Mesenchymal stem cell (in vitro differentiated cells and primary cell): ENCODE measurements around the gene RNF34.
A peak's percentile ranks its signal among the peaks of the same experiment; 100 is the strongest.

Source experiments
- DNase-seq: peaks from one replicate; pipeline ENCODE4 v3.0.0-alpha.2; 2013
- H2AFZ ChIP-seq: one replicate; pipeline ENCODE4 v1.6.1; 2013; ENCODE audit warnings: low read depth, mild to moderate bottlenecking, control low read depth, inconsistent platforms, low read length, moderate library complexity
- H2AK5ac ChIP-seq: 2 replicates; pipeline ENCODE4 v1.6.1; 2013; ENCODE audit warnings: low read length, moderate library complexity, mild to moderate bottlenecking, inconsistent platforms; ENCODE audit not compliant: severe bottlenecking
- H2BK120ac ChIP-seq: one replicate; pipeline ENCODE4 v1.6.1; 2013; ENCODE audit warnings: low read depth, mild to moderate bottlenecking, inconsistent platforms, low read length, moderate library complexity
- H2BK12ac ChIP-seq, 2 experiments: one replicate each; pipeline ENCODE4 v1.6.1; 2013; ENCODE audit warnings: inconsistent platforms in 2 of 2, low read length in 2 of 2, mild to moderate bottlenecking in 2 of 2, moderate library complexity in 2 of 2, control low read depth in 1 of 2
- H2BK15ac ChIP-seq: one replicate; pipeline ENCODE4 v1.6.1; 2013; ENCODE audit warnings: mild to moderate bottlenecking, low read depth, inconsistent platforms; ENCODE audit not compliant: poor library complexity, severe bottlenecking
- H2BK5ac ChIP-seq: 2 replicates; pipeline ENCODE4 v1.6.1; 2013; ENCODE audit warnings: low read depth, mild to moderate bottlenecking, low read length, control low read depth, inconsistent platforms; ENCODE audit not compliant: poor library complexity, severe bottlenecking
- H3K14ac ChIP-seq, 2 experiments: one replicate each; pipeline ENCODE4 v1.6.1; 2013; ENCODE audit warnings: inconsistent platforms in 2 of 2, low read length in 2 of 2, control low read depth in 1 of 2, mild to moderate bottlenecking in 1 of 2, moderate library complexity in 1 of 2
- H3K18ac ChIP-seq, 2 experiments: one replicate each; pipeline ENCODE4 v1.6.1; 2013; ENCODE audit warnings: inconsistent platforms in 2 of 2, low read length in 2 of 2, control low read depth in 1 of 2, low read depth in 1 of 2, mild to moderate bottlenecking in 1 of 2
- H3K23ac ChIP-seq, 2 experiments: one replicate each; pipeline ENCODE4 v1.6.1; 2013; ENCODE audit warnings: inconsistent platforms in 2 of 2, low read length in 2 of 2, mild to moderate bottlenecking in 2 of 2, moderate library complexity in 2 of 2, control low read depth in 1 of 2
- H3K27ac ChIP-seq: 2 replicates; pipeline ENCODE4 v1.5.1; 2013; ENCODE audit warnings: mild to moderate bottlenecking, moderate library complexity, low read length, control low read depth, inconsistent platforms; ENCODE audit not compliant: poor library complexity, severe bottlenecking
- H3K27me3 ChIP-seq, 2 experiments: 2 replicates each; pipeline versions ENCODE4 v1.6.1 to v1.7.0; 2013; ENCODE audit warnings: low read length in 2 of 2, mild to moderate bottlenecking in 2 of 2, moderate library complexity in 2 of 2, control low read depth in 1 of 2, inconsistent platforms in 1 of 2; ENCODE audit not compliant: control insufficient read depth in 1 of 2, insufficient read depth in 1 of 2
- H3K36me3 ChIP-seq, 2 experiments: 2 replicates each; pipeline versions ENCODE4 v1.6.1 to v1.7.0; 2013; ENCODE audit warnings: low read length in 2 of 2, control low read depth in 1 of 2, inconsistent platforms in 1 of 2, low read depth in 1 of 2, mild to moderate bottlenecking in 1 of 2; ENCODE audit not compliant: insufficient read depth in 2 of 2, control insufficient read depth in 1 of 2
- H3K4ac ChIP-seq, 2 experiments: one replicate each; pipeline ENCODE4 v1.6.1; 2013; ENCODE audit warnings: inconsistent platforms in 2 of 2, low read length in 2 of 2, mild to moderate bottlenecking in 2 of 2, moderate library complexity in 2 of 2, control low read depth in 1 of 2, low read depth in 1 of 2
- H3K4me1 ChIP-seq: 2 replicates; pipeline ENCODE4 v1.6.1; 2013; ENCODE audit warnings: low read depth, low read length, control low read depth; ENCODE audit not compliant: control insufficient read depth, insufficient read depth
- H3K4me2 ChIP-seq: 2 replicates; pipeline ENCODE4 v1.6.1; 2013; ENCODE audit warnings: low read length, mild to moderate bottlenecking, inconsistent platforms; ENCODE audit not compliant: poor library complexity, severe bottlenecking
- H3K4me3 ChIP-seq, 2 experiments: 2 replicates each; pipeline versions ENCODE4 v1.5.1 to v1.7.0; 2013; ENCODE audit warnings: low read length in 2 of 2, mild to moderate bottlenecking in 2 of 2, control low read depth in 1 of 2, low read depth in 1 of 2; ENCODE audit not compliant: insufficient read depth in 1 of 2
- H3K79me1 ChIP-seq: replicated peaks from 2 replicates; pipeline ENCODE4 v1.6.1; 2013; ENCODE audit warnings: mild to moderate bottlenecking, control low read depth, low read length, inconsistent platforms; ENCODE audit not compliant: poor library complexity, severe bottlenecking
- H3K9ac ChIP-seq: 2 replicates; pipeline ENCODE4 v1.7.0; 2013; ENCODE audit warnings: mild to moderate bottlenecking, low read length, moderate library complexity
- H3K9me3 ChIP-seq: 2 replicates; pipeline ENCODE4 v1.7.0; 2013; ENCODE audit warnings: mild to moderate bottlenecking, low read length; ENCODE audit not compliant: control insufficient read depth
- H4K8ac ChIP-seq: one replicate; pipeline ENCODE4 v1.6.1; 2013; ENCODE audit warnings: inconsistent platforms, mild to moderate bottlenecking, low read length, moderate library complexity
- H4K91ac ChIP-seq: one replicate; pipeline ENCODE4 v1.6.1; 2013; ENCODE audit warnings: mild to moderate bottlenecking, low read length, inconsistent platforms
- WGBS: methylation state at CpG from one replicate; pipeline ENCODE4 v1.1.7; 2013; ENCODE audit warnings: mixed read lengths; 5-methylcytosine and 5-hydroxymethylcytosine counted together

RNF34 gene

GRCh38 chr12:121451961-121452339 lies 52.0 kb downstream of the RNF34 start:
- H2BK120ac ChIP-seq, result no peak overlapping the region
- H3K14ac ChIP-seq, result no peak overlapping the region
- H3K4me1 ChIP-seq, result peaks cover 4% of the 10 kb centered on the region
- H3K9me3 ChIP-seq, result no peaks in the 10 kb centered on the region
- 97% methylated on average over 3 of the region's 4 CpGs for WGBS
- H3K36me3 ChIP-seq, result peaks cover 0 to 28% of the 10 kb centered on the region in 2 experiments
- no peak overlapping the region for H4K8ac ChIP-seq
- no peak overlapping the region for H2AFZ ChIP-seq
- H2AK5ac ChIP-seq, result no peak overlapping the region
- no peak overlapping the region for H3K23ac ChIP-seq
- H3K9ac ChIP-seq, result peak overlapping the region; percentile 85
- H3K27me3 ChIP-seq, result no peaks in the 10 kb centered on the region
- no peak overlapping the region for H3K4ac ChIP-seq
- no peak overlapping the region for H2BK15ac ChIP-seq
- peaks cover 54% of the 10 kb centered on the region for H3K79me1 ChIP-seq
- DNase-seq, result peak; percentile 20
- H2BK12ac ChIP-seq, result no peak overlapping the region
- no peak overlapping the region for H3K18ac ChIP-seq
- no peak overlapping the region for H4K91ac ChIP-seq
- peak overlapping the region in 1 of 2 experiments; percentile 72 for H3K4me3 ChIP-seq
- H3K27ac ChIP-seq, result no peak overlapping the region
- no peak overlapping the region for H3K4me2 ChIP-seq
- no peak overlapping the region for H2BK5ac ChIP-seq

DNA sequence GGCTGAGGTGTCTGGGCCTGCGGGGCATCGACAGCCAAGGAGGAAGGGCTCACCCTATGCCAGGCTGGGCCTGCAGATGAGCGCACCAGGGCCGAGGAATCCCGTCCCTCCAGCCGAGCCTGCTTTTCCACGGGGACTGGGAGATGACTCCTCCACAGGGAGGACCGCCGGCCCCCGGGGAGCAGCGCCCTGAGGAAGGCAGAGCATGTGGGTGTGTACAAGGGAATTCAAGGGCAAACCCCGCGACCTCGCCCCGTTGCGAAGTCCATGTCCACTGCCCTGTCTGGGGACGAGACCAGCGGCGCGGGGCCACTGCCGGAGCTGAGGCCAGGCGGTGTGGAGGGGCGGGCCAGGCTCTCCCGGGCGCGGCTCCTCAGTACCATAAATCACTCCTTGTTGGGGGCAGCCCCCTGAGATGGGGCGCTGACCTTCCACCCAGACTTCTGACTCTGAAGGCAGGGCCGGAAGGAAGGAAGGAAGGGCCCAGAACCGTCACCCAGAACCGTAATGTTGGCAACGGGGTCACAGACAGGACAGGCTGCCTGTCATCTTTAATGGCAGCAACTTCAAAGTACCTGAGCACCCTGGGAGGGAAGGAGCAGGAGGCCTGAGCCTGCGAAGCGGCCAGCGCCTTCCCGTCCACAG lies 52.5 kb downstream of the RNF34 start:
- DNase-seq, result no peak
- Histone ChIP-seq H2BK15ac (no peak overlapping the region), H3K4me3 (peak overlapping the region; percentile 14 to 72), H3K23ac (no peak overlapping the region), H3K27me3 (no peaks in the 10 kb centered on the region), H2AK5ac (no peak overlapping the region), H2AFZ (no peak overlapping the region), H3K4me2 (no peak overlapping the region), H3K14ac (no peak overlapping the region), H2BK12ac (no peak overlapping the region), H3K36me3 (peaks cover 0 to 28% of the 10 kb centered on the region in 2 experiments), H4K8ac (no peak overlapping the region), H3K18ac (no peak overlapping the region), H3K4me1 (peaks cover 4% of the 10 kb centered on the region), H4K91ac (no peak overlapping the region), H3K9me3 (no peaks in the 10 kb centered on the region), H2BK120ac (no peak overlapping the region), H3K9ac (peak overlapping the region; percentile 85), H3K27ac (no peak overlapping the region), H2BK5ac (no peak overlapping the region), H3K4ac (no peak overlapping the region), H3K79me1 (peaks cover 55% of the 10 kb centered on the region)
- WGBS, result 96% methylated on average over 35 of the region's 35 CpGs

GRCh38 chr12:121452985-121453360 lies 53.1 kb downstream of the RNF34 start:
- H3K23ac ChIP-seq, result no peak overlapping the region
- no peak overlapping the region for H2BK5ac ChIP-seq
- H2AK5ac ChIP-seq, result no peak overlapping the region
- H3K14ac ChIP-seq, result no peak overlapping the region
- H3K27me3 ChIP-seq, result no peaks in the 10 kb centered on the region
- no peak overlapping the region for H3K4me3 ChIP-seq
- peaks cover 4% of the 10 kb centered on the region for H3K4me1 ChIP-seq
- H3K9ac ChIP-seq, result peak overlapping the region; percentile 85
- H2BK15ac ChIP-seq, result no peak overlapping the region
- H4K91ac ChIP-seq, result no peak overlapping the region
- H3K18ac ChIP-seq, result no peak overlapping the region
- H3K4me2 ChIP-seq, result no peak overlapping the region
- peaks cover 0 to 28% of the 10 kb centered on the region in 2 experiments for H3K36me3 ChIP-seq
- H3K4ac ChIP-seq, result no peak overlapping the region
- H4K8ac ChIP-seq, result no peak overlapping the region
- H2BK120ac ChIP-seq, result no peak overlapping the region
- H3K9me3 ChIP-seq, result no peaks in the 10 kb centered on the region
- 98% methylated on average over 39 of the region's 39 CpGs for WGBS
- H3K79me1 ChIP-seq, result peaks cover 58% of the 10 kb centered on the region
- no peak for DNase-seq
- H2BK12ac ChIP-seq, result no peak overlapping the region
- H2AFZ ChIP-seq, result no peak overlapping the region
- H3K27ac ChIP-seq, result no peak overlapping the region

GRCh38 chr12:121453629-121454028 lies 53.7 kb downstream of the RNF34 start:
- 94% methylated on average over 18 of the region's 18 CpGs for WGBS
- no peak overlapping the region for H3K4me3 ChIP-seq
- no peaks in the 10 kb centered on the region for H3K9me3 ChIP-seq
- no peak overlapping the region for H2BK12ac ChIP-seq
- H3K9ac ChIP-seq, result no peak overlapping the region
- H2AK5ac ChIP-seq, result no peak overlapping the region
- H2BK120ac ChIP-seq, result no peak overlapping the region
- no peaks in the 10 kb centered on the region for H3K27me3 ChIP-seq
- no peak overlapping the region for H3K27ac ChIP-seq
- no peak overlapping the region for H2BK15ac ChIP-seq
- no peak overlapping the region for H4K8ac ChIP-seq
- DNase-seq, result no peak
- H3K79me1 ChIP-seq, result peaks cover 57% of the 10 kb centered on the region
- peaks cover 0 to 24% of the 10 kb centered on the region in 2 experiments for H3K36me3 ChIP-seq
- no peak overlapping the region for H4K91ac ChIP-seq
- no peak overlapping the region for H2BK5ac ChIP-seq
- H3K18ac ChIP-seq, result no peak overlapping the region
- no peak overlapping the region for H3K14ac ChIP-seq
- H3K23ac ChIP-seq, result no peak overlapping the region
- no peak overlapping the region for H2AFZ ChIP-seq
- H3K4me1 ChIP-seq, result peaks cover 4% of the 10 kb centered on the region
- no peak overlapping the region for H3K4ac ChIP-seq
- H3K4me2 ChIP-seq, result no peak overlapping the region
